Colon (tissue), 2 donors: Measurements from ENCODE around the gene NLRP1.

ENCODE experiments used
- FAIRE-seq: peaks from 2 replicates; lab custom pipeline; 2012; peaks lifted over from hg19 to GRCh38; lab: Jason Lieb, UNC
- donor health status: control.
- donor health status: control.

Gene NLRP1

DNA sequence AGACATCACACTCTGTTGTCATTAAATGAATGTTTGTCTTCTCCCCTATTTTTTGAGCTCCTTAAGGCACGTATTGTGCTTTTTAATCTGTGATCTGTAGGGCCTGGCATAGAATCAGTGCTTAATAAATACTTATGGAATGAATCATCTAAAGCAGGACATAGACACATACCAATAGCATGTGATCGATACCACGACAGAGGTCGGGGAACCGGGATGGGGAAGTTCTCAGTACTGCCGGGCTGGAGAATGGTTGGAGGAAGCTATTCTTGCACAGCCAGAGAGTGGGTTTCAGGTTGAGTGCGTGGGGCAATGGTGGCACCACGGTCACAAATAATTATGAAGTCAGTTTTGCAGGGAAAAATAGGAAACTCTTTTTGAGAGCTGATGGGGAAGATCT is 26.8 kb downstream of the NLRP1 start:
- FAIRE-seq, result no peak

DNA sequence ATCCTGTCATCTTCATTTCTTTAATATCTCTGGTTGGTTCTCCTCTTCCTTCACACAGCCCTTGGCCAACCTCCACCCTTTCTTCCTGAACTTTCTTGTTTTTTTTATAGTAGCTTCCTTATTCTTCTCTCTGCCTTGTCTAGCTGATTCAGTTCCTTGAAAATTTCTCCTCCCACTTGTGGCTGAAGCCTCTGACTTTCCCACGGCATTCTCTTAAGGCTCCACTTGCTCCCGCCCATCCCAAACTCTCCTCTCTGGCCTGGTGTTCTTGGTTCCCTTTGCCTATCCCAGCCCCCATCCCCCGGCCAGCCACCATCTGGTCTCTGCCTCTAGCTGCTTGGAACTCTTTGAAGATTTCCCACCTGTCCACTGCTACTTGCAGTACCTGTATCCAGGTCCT is 29.1 kb downstream of the NLRP1 start:
- FAIRE-seq, result no peak

DNA sequence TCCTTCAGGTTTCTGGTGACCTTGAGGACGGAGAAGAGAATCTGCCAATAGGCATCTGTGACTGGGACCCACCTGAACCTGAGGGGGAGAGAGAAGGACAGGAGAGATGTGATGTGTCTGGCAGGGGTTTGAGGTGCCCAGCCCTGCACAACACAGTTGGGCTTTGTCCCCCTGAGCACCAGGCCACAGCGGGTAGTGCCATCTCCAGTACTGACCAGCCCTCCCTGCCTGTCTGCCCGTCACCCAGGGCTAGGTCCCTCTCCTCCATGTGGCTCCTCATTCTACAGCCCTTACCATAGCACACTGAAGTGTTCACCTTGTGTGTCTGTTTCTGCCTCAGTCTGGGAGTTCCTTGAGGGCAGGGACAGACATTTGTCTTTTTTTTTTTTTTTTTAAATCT is 30.8 kb downstream of the NLRP1 start:
- no peak for FAIRE-seq

DNA sequence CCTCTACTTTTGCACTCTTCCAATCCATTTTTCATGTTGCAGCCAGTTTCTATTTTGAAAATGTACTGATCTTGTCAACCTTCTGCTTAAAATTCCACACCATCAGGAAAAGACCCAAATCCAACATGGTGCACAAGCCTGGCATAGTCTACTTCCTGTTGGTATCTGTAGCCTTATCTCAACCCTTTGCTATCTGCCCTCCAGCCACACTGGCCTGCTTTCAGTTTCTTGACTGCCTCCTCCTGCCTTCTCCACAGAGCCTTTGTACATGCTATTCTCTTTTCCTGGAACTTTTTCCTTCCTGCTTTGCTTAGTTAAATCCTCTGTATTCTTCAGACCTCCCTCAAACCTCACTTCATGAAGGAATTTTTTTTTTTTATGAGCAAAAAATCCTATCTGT is 31.5 kb downstream of the NLRP1 start:
- FAIRE-seq, result no peak

DNA sequence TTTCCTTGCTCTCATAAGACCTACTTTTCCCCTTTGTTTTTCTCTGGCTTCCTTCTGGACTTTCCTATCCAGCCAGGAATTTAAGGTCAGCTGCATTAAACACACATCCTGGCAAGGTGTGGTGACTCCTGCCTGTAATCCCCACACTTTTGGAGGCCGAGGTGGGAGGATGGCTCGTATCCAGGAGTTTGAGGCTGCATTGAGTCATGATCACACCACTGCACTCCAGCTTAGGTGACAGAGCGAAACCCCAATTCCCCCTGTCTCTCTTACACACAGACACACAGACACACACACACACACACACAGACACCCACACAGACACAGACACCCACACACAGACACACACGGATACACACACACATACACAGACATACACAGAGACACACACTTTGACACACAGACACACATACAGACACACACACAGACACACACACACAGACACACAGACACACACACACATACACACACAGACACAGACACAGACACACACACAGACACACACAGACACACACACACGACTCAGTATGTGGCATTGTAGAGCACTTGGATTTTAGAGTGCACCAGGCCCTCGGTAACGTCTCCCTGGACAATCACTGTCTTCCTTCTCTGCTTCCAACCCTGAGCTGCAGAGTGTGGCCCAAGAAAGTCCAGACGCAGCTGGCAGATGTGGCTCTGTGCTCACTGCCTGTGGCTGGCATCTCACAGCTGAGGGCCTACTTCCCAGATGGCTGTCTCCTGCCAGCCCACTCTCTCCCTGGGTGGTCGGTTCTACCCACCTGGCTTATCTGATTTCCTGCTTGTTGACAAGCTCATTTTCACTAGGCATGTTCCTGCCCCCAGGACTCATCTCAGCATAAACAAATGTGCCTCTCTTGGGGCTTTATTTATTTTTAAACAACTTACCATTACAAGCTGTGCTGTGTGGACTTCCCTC is 39.0 kb downstream of the NLRP1 start:
- no peak for FAIRE-seq

- no peak for FAIRE-seq
Measured at GRCh38 chr17:5544115-5544514, 40.2 kb downstream of the NLRP1 start.

GRCh38 chr17:5541610-5542202 is 42.6 kb downstream of the NLRP1 start:
- no peak for FAIRE-seq

DNA sequence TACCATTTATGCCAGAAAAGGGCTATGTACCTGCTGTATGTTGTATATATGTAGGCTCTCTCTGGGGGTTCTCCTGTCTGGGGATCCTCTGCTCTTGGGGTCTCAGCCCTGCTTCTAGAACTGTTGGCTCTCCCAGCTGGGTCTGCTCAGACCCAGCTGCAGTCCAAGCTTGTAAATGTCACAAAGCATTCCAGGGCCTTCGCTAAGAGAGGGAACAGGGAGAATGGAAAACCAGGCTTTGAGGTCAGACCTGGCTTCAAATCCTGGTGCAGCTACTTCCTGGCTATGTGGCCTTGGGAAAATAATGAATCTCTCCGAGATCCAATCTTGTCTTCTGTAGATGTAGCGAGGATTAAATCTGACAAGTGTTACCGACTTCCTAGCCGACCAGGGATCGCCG is 44.0 kb downstream of the NLRP1 start:
- no peak for FAIRE-seq

GRCh38 chr17:5539286-5539685 is 45.0 kb downstream of the NLRP1 start:
- FAIRE-seq, result no peak

- FAIRE-seq, result no peak
Measured at GRCh38 chr17:5536866-5537650, 47.3 kb downstream of the NLRP1 start.

DNA sequence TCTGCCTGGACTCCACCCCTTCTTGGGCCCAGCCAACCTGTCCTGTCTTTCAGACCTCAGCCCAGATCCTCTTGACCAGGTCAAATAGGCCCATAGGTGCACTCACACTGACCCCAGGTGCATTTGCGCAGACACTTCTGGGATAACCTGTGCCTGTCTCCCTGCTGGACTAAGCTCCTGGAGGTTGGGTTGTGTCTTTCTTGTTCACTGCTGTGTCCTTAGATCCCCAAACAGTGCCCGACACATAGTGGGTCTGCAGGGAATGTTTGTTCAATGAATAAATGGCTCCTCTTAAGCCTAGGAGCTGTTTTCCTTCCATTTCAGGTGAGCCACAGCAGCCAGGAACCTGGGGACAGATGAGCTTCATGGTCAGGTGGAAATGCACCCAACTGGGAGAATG is 48.9 kb downstream of the NLRP1 start:
- FAIRE-seq, result no peak

DNA sequence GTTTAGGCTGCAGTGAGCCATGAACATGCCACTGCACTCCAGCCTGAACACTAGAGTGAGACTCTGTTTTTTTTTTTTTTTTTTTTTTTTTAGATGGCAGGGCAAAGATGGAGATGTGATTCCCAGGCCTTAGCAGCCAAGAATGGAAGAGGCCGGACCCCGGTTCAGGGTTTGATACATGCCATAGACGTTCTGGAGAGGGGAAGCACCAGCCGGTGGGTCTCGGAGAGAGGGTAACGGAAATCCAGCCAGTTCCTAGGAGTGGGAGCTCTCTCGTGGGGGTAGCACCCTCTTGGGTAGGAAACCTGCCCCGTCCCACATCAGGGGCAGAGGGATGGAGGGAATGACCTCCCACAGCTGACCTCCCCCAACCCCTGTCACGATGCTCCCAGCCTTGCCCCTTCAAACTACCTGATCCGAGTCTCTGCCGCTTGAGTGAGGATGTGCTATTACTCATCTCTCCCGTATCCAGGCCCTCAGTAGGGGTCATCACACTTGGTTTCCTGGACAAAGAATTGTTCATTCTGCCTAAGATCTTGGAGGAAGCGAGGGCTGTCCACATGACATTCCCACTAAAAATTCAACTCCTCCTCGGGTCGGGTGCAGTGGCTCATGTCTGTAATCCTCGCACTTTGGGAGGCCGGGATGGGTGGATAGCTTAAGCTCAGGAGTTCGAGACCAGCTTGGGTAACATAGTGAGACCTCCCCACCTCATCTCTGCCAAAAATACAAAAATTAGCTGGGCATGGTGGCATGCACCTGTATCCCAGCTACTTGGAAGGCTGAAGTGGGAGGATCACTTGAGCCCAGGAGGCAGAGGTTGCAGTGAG is 50.6 kb downstream of the NLRP1 start:
- no peak for FAIRE-seq

DNA sequence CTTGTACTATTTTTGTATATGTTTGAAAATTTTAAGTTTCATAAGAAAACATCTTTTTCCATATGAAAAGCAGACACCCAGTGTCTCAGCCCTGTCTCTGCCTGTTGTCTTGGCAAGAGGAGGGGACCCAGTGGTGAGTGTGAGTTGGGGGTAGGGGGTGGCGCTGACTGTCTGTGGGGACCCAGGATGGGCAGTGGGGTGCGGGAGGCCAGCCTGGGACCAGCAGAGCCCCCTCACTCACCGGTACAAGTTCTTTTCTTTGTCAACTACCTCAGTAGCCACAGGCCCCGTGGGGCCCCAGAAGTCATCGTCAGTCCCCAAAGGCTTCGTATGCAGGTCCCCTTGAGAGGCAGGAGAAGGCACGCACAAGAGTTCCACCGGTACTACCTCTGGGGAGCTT is 51.7 kb downstream of the NLRP1 start:
- no peak for FAIRE-seq

DNA sequence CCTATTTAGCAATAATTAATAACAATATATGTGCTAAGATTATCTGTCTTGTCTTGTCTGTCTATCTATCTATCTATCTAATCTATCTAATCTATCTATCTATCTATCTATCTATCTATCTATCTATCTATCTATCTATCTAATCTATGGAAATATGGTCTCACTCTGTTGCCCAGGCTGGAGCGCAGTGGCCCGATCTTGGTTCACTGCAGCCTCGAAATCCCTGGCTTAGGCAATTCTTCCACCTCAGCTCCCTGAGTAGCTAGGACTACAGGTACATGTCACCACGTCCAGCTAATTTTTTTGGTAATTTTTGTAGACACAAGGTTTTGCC is 53.3 kb downstream of the NLRP1 start:
- FAIRE-seq, result no peak

GRCh38 chr17:5530265-5531084 is 53.8 kb downstream of the NLRP1 start:
- FAIRE-seq, result no peak

GRCh38 chr17:5527601-5528250 is 56.6 kb downstream of the NLRP1 start:
- FAIRE-seq, result no peak

DNA sequence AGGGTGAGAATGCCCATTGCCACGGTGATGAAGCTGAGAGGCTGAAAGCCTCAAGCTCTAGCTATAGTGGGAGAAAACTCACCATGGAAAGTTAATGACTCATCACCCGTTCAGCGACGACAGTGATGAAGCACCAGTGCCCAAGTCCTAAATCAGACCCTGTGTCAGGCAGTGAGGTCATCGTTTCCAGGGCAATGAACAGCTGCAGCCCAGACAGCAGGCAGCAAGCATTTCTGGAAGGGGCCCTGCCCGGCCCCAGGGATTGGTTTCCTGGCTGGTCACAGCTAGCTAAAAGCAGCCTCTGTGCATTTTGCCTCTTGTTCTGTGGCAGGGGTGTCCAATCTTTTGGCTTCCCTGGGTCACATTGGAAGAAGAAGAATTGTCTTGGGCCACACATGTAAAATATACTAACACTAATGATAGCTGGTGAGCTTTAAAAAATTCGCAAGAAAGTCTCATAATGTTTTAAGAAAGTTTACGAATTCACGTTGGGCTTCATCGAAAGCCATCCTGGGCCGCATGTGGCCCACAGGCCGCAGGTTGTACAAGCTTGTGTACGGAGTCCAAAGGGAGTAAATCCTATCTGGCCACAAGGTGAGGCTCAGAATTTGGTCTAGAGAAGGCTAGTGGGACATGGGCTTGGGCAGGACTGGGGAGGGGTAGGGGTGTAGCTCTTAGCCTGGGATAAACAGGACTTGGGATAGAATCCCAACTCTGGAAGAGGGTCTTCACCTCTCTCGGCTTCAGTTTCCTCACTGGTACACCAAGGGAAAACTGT is 57.3 kb downstream of the NLRP1 start:
- FAIRE-seq, result no peak

- no peak for FAIRE-seq
Measured at GRCh38 chr17:5523249-5523648, 61.1 kb downstream of the NLRP1 start.

- no peak for FAIRE-seq
Measured at GRCh38 chr17:5522476-5522875, 61.8 kb downstream of the NLRP1 start.
